ENCODE data around the gene RAB26.

RAB26 gene

GRCh38 chr16:2171601-2172178, 23.3 kb downstream of the RAB26 start:
- DNase-seq (ENCODE audit: insufficient read length, low spot score) (no peak), FAIRE-seq (no peak)

DNA sequence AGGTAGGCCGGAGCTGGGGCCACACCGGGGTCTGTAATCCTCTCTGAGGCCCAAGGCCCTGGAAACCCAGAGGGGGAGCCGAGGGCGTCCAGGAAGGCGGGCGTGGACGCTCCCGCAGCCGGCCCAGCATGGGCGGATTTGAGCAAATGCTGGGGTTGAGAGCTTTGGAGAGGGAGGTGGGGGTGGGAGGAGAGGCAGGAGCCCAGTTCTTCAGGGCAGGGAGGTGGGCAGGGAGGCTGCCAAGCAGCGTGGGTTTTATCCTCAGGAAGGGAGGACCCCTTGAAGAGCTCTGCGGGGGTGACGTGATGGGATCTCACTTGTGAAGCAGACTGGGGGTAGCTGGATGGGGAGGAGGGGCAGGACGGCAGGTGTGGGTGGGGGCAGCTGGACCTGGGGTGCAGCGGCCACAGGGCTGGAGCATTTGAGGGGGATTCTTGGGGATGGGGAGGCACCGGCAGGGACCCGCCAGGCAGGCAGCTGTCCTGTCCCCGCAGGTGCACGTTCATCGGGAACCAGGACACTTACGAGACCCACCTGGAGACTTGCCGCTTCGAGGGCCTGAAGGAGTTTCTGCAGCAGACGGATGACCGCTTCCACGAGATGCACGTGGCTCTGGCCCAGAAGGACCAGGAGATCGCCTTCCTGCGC, 24.4 kb downstream of the RAB26 start:
- TF ChIP-seq, protein P1, sequence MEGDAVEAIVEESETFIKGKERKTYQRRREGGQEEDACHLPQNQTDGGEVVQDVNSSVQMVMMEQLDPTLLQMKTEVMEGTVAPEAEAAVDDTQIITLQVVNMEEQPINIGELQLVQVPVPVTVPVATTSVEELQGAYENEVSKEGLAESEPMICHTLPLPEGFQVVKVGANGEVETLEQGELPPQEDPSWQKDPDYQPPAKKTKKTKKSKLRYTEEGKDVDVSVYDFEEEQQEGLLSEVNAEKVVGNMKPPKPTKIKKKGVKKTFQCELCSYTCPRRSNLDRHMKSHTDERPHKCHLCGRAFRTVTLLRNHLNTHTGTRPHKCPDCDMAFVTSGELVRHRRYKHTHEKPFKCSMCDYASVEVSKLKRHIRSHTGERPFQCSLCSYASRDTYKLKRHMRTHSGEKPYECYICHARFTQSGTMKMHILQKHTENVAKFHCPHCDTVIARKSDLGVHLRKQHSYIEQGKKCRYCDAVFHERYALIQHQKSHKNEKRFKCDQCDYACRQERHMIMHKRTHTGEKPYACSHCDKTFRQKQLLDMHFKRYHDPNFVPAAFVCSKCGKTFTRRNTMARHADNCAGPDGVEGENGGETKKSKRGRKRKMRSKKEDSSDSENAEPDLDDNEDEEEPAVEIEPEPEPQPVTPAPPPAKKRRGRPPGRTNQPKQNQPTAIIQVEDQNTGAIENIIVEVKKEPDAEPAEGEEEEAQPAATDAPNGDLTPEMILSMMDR (IDR thresholded peaks at IDR 0.05; ENCODE audit: insufficient read depth, missing control alignments): no peak
- DNase-seq (ENCODE audit: insufficient read length, low spot score) (no peak), FAIRE-seq (no peak)

More at GRCh38 chr16:2171601-2172178, 23.3 kb downstream of the RAB26 start:
- TF ChIP-seq, protein P1 (IDR thresholded peaks at IDR 0.05; ENCODE audit: insufficient read depth, missing control alignments): no peak

- no peak for FAIRE-seq
- DNase-seq (ENCODE audit: insufficient read length, low spot score): no peak
- TF ChIP-seq, protein P1 (IDR thresholded peaks at IDR 0.05; ENCODE audit: insufficient read depth, missing control alignments): no peak
Observed at GRCh38 chr16:2173366-2173765, 24.9 kb downstream of the RAB26 start.

DNA sequence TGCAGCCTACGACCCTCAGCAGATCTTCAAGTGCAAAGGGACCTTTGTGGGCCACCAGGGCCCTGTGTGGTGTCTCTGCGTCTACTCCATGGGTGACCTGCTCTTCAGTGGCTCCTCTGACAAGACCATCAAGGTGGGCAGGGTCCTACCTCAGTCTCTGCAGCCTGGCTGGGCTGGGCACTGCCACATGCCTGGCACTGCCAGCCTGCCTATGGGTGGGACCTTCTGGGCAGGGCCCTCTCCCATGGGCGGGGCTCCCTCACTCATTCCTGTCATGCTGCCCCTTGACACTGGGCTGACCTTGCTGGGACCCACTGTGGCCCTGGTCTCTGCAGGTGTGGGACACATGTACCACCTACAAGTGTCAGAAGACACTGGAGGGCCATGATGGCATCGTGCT, 25.5 kb downstream of the RAB26 start:
- TF ChIP-seq, protein P1 (IDR thresholded peaks at IDR 0.05; ENCODE audit: insufficient read depth, missing control alignments): no peak
- DNase-seq (ENCODE audit: insufficient read length, low spot score) (no peak), FAIRE-seq (no peak)

GRCh38 chr16:2174396-2175131, 26.1 kb downstream of the RAB26 start:
- DNase-seq (ENCODE audit: insufficient read length, low spot score) (no peak), FAIRE-seq (no peak)
- TF ChIP-seq, protein P1 (IDR thresholded peaks at IDR 0.05; ENCODE audit: insufficient read depth, missing control alignments): no peak

GRCh38 chr16:2175454-2175853, 27.0 kb downstream of the RAB26 start:
- DNase-seq (ENCODE audit: insufficient read length, low spot score) (no peak), FAIRE-seq (no peak)
- TF ChIP-seq, protein P1 (IDR thresholded peaks at IDR 0.05; ENCODE audit: insufficient read depth, missing control alignments): no peak

GRCh38 chr16:2176047-2176446, 27.6 kb downstream of the RAB26 start:
- DNase-seq (ENCODE audit: insufficient read length, low spot score): no peak
- no peak for FAIRE-seq
- TF ChIP-seq, protein P1 (IDR thresholded peaks at IDR 0.05; ENCODE audit: insufficient read depth, missing control alignments): no peak

All from D721Med (cell line).